Activated naive CD8-positive, alpha-beta T cell treated with anti-CD3 and anti-CD28 coated beads, Interleukin-2, amount 50 U/mL, for 24 hours (primary cell): Measurements from ENCODE around the gene CCDC148.
"Not testable (repeated sequence)": the region's sequence is repeated elsewhere in the genome, so short reads cannot be mapped to it uniquely, and the experiment has no call there.

Source experiments
- ATAC-seq: fragments of 150-1000 bp; cut with Tn5 transposase; one replicate; pipeline ENCODE4 v1.10.0; 2021
- DNase-seq: peaks from one replicate; pipeline ENCODE4 v3.0.0; 2021
- H3K27ac Mint-ChIP-seq: one replicate; pipeline ENCODE4 v1.8.0; 2021; ENCODE audit warnings: mild to moderate bottlenecking, mixed read lengths
- H3K27me3 Mint-ChIP-seq: one replicate; pipeline ENCODE4 v1.8.0; 2021; ENCODE audit warnings: mixed read lengths
- H3K36me3 Mint-ChIP-seq: one replicate; pipeline ENCODE4 v1.8.0; 2021; ENCODE audit warnings: low read depth, mixed read lengths
- H3K4me1 Mint-ChIP-seq: one replicate; pipeline ENCODE4 v1.8.0; 2021; ENCODE audit warnings: mixed read lengths
- H3K4me3 Mint-ChIP-seq: one replicate; pipeline ENCODE4 v1.8.0; 2021; ENCODE audit warnings: mild to moderate bottlenecking, moderate library complexity, mixed read lengths
- H3K9me3 Mint-ChIP-seq: one replicate; pipeline ENCODE4 v1.8.0; 2021; ENCODE audit warnings: mixed read lengths

The CCDC148 gene

GRCh38 chr2:158385646-158386045 lies 70.9 kb downstream of the CCDC148 start:
- no peaks in the 10 kb centered on the region for H3K36me3 Mint-ChIP-seq
- no peak overlapping the region for H3K4me3 Mint-ChIP-seq
- no peaks in the 10 kb centered on the region for H3K9me3 Mint-ChIP-seq
- no peaks in the 10 kb centered on the region for H3K4me1 Mint-ChIP-seq
- ATAC-seq (no peak), DNase-seq (no peak)
- H3K27ac Mint-ChIP-seq, result no peak overlapping the region
- peaks cover 8% of the 10 kb centered on the region for H3K27me3 Mint-ChIP-seq

- H3K4me3 Mint-ChIP-seq, result no peak overlapping the region
- H3K9me3 Mint-ChIP-seq, result no peaks in the 10 kb centered on the region
- H3K4me1 Mint-ChIP-seq, result no peaks in the 10 kb centered on the region
- no peak overlapping the region for H3K27ac Mint-ChIP-seq
- no peak for ATAC-seq
- no peaks in the 10 kb centered on the region for H3K36me3 Mint-ChIP-seq
- DNase-seq, result no peak
- peaks cover 7% of the 10 kb centered on the region for H3K27me3 Mint-ChIP-seq
Measured at GRCh38 chr2:158381978-158382377, 74.6 kb downstream of the CCDC148 start.

- no peak overlapping the region for H3K4me3 Mint-ChIP-seq
- DNase-seq, result no peak
- ATAC-seq, result no peak
- no peak overlapping the region for H3K27ac Mint-ChIP-seq
- H3K36me3 Mint-ChIP-seq, result no peaks in the 10 kb centered on the region
- H3K27me3 Mint-ChIP-seq, result peaks cover 2% of the 10 kb centered on the region
- H3K4me1 Mint-ChIP-seq, result no peaks in the 10 kb centered on the region
- no peaks in the 10 kb centered on the region for H3K9me3 Mint-ChIP-seq
Measured at GRCh38 chr2:158381205-158381604, 75.3 kb downstream of the CCDC148 start.

GRCh38 chr2:158380746-158381145 lies 75.8 kb downstream of the CCDC148 start:
- H3K27me3 Mint-ChIP-seq, result peaks cover 2% of the 10 kb centered on the region
- ATAC-seq, result no peak
- H3K36me3 Mint-ChIP-seq, result no peaks in the 10 kb centered on the region
- H3K27ac Mint-ChIP-seq, result no peak overlapping the region
- no peaks in the 10 kb centered on the region for H3K9me3 Mint-ChIP-seq
- H3K4me3 Mint-ChIP-seq, result no peak overlapping the region
- no peak for DNase-seq
- no peaks in the 10 kb centered on the region for H3K4me1 Mint-ChIP-seq

- ATAC-seq, result no peak
- H3K9me3 Mint-ChIP-seq, result no peaks in the 10 kb centered on the region
- peaks cover 2% of the 10 kb centered on the region for H3K27me3 Mint-ChIP-seq
- no peaks in the 10 kb centered on the region for H3K36me3 Mint-ChIP-seq
- no peak overlapping the region for H3K27ac Mint-ChIP-seq
- H3K4me1 Mint-ChIP-seq, result no peaks in the 10 kb centered on the region
- no peak for DNase-seq
- no peak overlapping the region for H3K4me3 Mint-ChIP-seq
Measured at GRCh38 chr2:158378926-158379325, 77.6 kb downstream of the CCDC148 start.

GRCh38 chr2:158366342-158366741 lies 90.2 kb downstream of the CCDC148 start:
- H3K27ac Mint-ChIP-seq, result no peak overlapping the region
- no peak for ATAC-seq

GRCh38 chr2:158359846-158360245 lies 96.7 kb downstream of the CCDC148 start:
- Mint-ChIP-seq H3K9me3 (peaks cover 6% of the 10 kb centered on the region), H3K27me3 (no peaks in the 10 kb centered on the region), H3K36me3 (no peaks in the 10 kb centered on the region), H3K4me1 (no peaks in the 10 kb centered on the region), H3K4me3 (no peak overlapping the region), H3K27ac (no peak overlapping the region)
- no peak for ATAC-seq
- no peak for DNase-seq

More at GRCh38 chr2:158366342-158366741, 90.2 kb downstream of the CCDC148 start:
- no peak for DNase-seq
- Mint-ChIP-seq H3K27me3 (no peaks in the 10 kb centered on the region), H3K4me1 (no peaks in the 10 kb centered on the region), H3K36me3 (no peaks in the 10 kb centered on the region), H3K4me3 (no peak overlapping the region), H3K9me3 (peaks cover 7% of the 10 kb centered on the region)

- Mint-ChIP-seq H3K4me3 (no peak overlapping the region), H3K36me3 (no peaks in the 10 kb centered on the region), H3K4me1 (no peaks in the 10 kb centered on the region), H3K9me3 (peaks cover 5% of the 10 kb centered on the region), H3K27ac (no peak overlapping the region), H3K27me3 (no peaks in the 10 kb centered on the region)
- DNase-seq, result no peak
- no peak for ATAC-seq
Measured at GRCh38 chr2:158357699-158358098, 98.9 kb downstream of the CCDC148 start.

- Mint-ChIP-seq H3K9me3 (peaks cover 5% of the 10 kb centered on the region), H3K27me3 (no peaks in the 10 kb centered on the region), H3K4me1 (no peaks in the 10 kb centered on the region), H3K36me3 (no peaks in the 10 kb centered on the region), H3K27ac (no peak overlapping the region), H3K4me3 (no peak overlapping the region)
- DNase-seq (no peak), ATAC-seq (no peak)
Measured at GRCh38 chr2:158357122-158357521, 99.4 kb downstream of the CCDC148 start.

- not testable (repeated sequence) for H3K36me3 Mint-ChIP-seq, H3K9me3 Mint-ChIP-seq, H3K4me1 Mint-ChIP-seq, H3K27ac Mint-ChIP-seq, ATAC-seq, H3K27me3 Mint-ChIP-seq, H3K4me3 Mint-ChIP-seq, DNase-seq
Measured at GRCh38 chr2:158351466-158351816, 105.1 kb downstream of the CCDC148 start.

GRCh38 chr2:158350751-158351465 lies 105.6 kb downstream of the CCDC148 start:
- not testable (repeated sequence) for H3K4me1 Mint-ChIP-seq, H3K9me3 Mint-ChIP-seq, H3K27me3 Mint-ChIP-seq, ATAC-seq, H3K27ac Mint-ChIP-seq, DNase-seq, H3K36me3 Mint-ChIP-seq, H3K4me3 Mint-ChIP-seq

- Mint-ChIP-seq H3K27ac (no peak overlapping the region), H3K9me3 (no peaks in the 10 kb centered on the region), H3K36me3 (no peaks in the 10 kb centered on the region)
Measured at GRCh38 chr2:158346032-158346431, 110.5 kb downstream of the CCDC148 start.

GRCh38 chr2:158339513-158339912 lies 117.0 kb downstream of the CCDC148 start:
- Mint-ChIP-seq H3K9me3 (no peaks in the 10 kb centered on the region), H3K4me1 (no peaks in the 10 kb centered on the region), H3K4me3 (no peak overlapping the region), H3K36me3 (no peaks in the 10 kb centered on the region), H3K27ac (no peak overlapping the region), H3K27me3 (peaks cover 3% of the 10 kb centered on the region)
- no peak for DNase-seq
- ATAC-seq, result no peak

More at GRCh38 chr2:158346032-158346431, 110.5 kb downstream of the CCDC148 start:
- no peaks in the 10 kb centered on the region for H3K4me1 Mint-ChIP-seq
- H3K27me3 Mint-ChIP-seq, result peaks cover 6% of the 10 kb centered on the region
- no peak for ATAC-seq
- H3K4me3 Mint-ChIP-seq, result no peak overlapping the region
- no peak for DNase-seq

GRCh38 chr2:158337018-158337417 lies 119.5 kb downstream of the CCDC148 start:
- no peak overlapping the region for H3K27ac Mint-ChIP-seq
- H3K27me3 Mint-ChIP-seq, result peaks cover 8% of the 10 kb centered on the region
- no peaks in the 10 kb centered on the region for H3K4me1 Mint-ChIP-seq
- ATAC-seq, result no peak
- no peak overlapping the region for H3K4me3 Mint-ChIP-seq
- DNase-seq, result no peak
- peaks cover 9% of the 10 kb centered on the region for H3K9me3 Mint-ChIP-seq
- H3K36me3 Mint-ChIP-seq, result no peaks in the 10 kb centered on the region

- not testable (repeated sequence) for H3K27ac Mint-ChIP-seq, H3K27me3 Mint-ChIP-seq, H3K4me3 Mint-ChIP-seq, H3K36me3 Mint-ChIP-seq, H3K4me1 Mint-ChIP-seq, ATAC-seq, DNase-seq
- peaks cover 14% of the 10 kb centered on the region for H3K9me3 Mint-ChIP-seq
Measured at GRCh38 chr2:158331799-158332198, 124.8 kb downstream of the CCDC148 start.
